Measurements from ENCODE around the gene PNLIPRP3. TPM values are rescaled to one million over a fixed set of nuclear protein-coding genes. Genes with fewer than 3 reads are reported as not detected.

Gene PNLIPRP3
- total RNA-seq, 2 donors from 2014 or later: 0.14 TPM; not detected in 1

- Histone ChIP-seq H3K4me1 (replicated peaks) (no peaks in the 10 kb centered on the region), H3K4me3 (no peak overlapping the region), H3K27me3 (replicated peaks; ENCODE audit: insufficient read depth) (no peaks in the 10 kb centered on the region), H3K9me3 (no peaks in the 10 kb centered on the region), H3K36me3 (no peaks in the 10 kb centered on the region), H3K27ac (no peak overlapping the region)
- TF ChIP-seq CTCF (IDR thresholded peaks at IDR 0.05) (no peak), POLR2A (IDR thresholded peaks at IDR 0.05) (no peak), POLR2AphosphoS5 (IDR thresholded peaks at IDR 0.05) (no peak)
- no peak for DNase-seq (ENCODE audit: low spot score)
- WGBS: 59% methylated on average over 4 of the region's 4 CpGs
- intact Hi-C loops (cut with DNase I): no loop called here
Observed at GRCh38 chr10:116476461-116476860, 48.8 kb downstream of the PNLIPRP3 start.

GRCh38 chr10:116477986-116478664, 50.5 kb downstream of the PNLIPRP3 start:
- no peaks in the 10 kb centered on the region for H3K9me3 ChIP-seq
- no peaks in the 10 kb centered on the region for H3K4me1 ChIP-seq (replicated peaks)
- 84% methylated on average over 12 of the region's 12 CpGs for WGBS
- no peak for TF ChIP-seq CTCF (IDR thresholded peaks at IDR 0.05)
- no peak for TF ChIP-seq POLR2A (IDR thresholded peaks at IDR 0.05)
- TF ChIP-seq POLR2AphosphoS5 (IDR thresholded peaks at IDR 0.05): no peak
- intact Hi-C loops (cut with DNase I): no loop called here
- H3K4me3 ChIP-seq: no peak overlapping the region
- DNase-seq (ENCODE audit: low spot score): no peak
- no peaks in the 10 kb centered on the region for H3K36me3 ChIP-seq
- H3K27ac ChIP-seq: no peak overlapping the region
- no peaks in the 10 kb centered on the region for H3K27me3 ChIP-seq (replicated peaks; ENCODE audit: insufficient read depth)

- no peak for DNase-seq (ENCODE audit: low spot score)
- H3K9me3 ChIP-seq: no peaks in the 10 kb centered on the region
- no peak for TF ChIP-seq POLR2AphosphoS5 (IDR thresholded peaks at IDR 0.05)
- TF ChIP-seq CTCF (IDR thresholded peaks at IDR 0.05): no peak
- TF ChIP-seq POLR2A (IDR thresholded peaks at IDR 0.05): no peak
- no peaks in the 10 kb centered on the region for H3K4me1 ChIP-seq (replicated peaks)
- H3K4me3 ChIP-seq: no peak overlapping the region
- H3K27ac ChIP-seq: no peak overlapping the region
- intact Hi-C loops (cut with DNase I): no loop called here
- H3K27me3 ChIP-seq (replicated peaks; ENCODE audit: insufficient read depth): peaks cover 2% of the 10 kb centered on the region
- WGBS: 63% methylated on average over 7 of the region's 7 CpGs
- H3K36me3 ChIP-seq: no peaks in the 10 kb centered on the region
Observed at GRCh38 chr10:116486770-116487448, 59.3 kb downstream of the PNLIPRP3 start.

GRCh38 chr10:116487522-116488430, 60.1 kb downstream of the PNLIPRP3 start:
- peaks cover 2% of the 10 kb centered on the region for H3K27me3 ChIP-seq (replicated peaks; ENCODE audit: insufficient read depth)
- H3K36me3 ChIP-seq: no peaks in the 10 kb centered on the region
- H3K27ac ChIP-seq: no peak overlapping the region
- intact Hi-C loops (cut with DNase I): no loop called here
- no peak overlapping the region for H3K4me3 ChIP-seq
- 85% methylated on average over 1 of the region's 1 CpG for WGBS
- no peak for DNase-seq (ENCODE audit: low spot score)
- no peaks in the 10 kb centered on the region for H3K9me3 ChIP-seq
- H3K4me1 ChIP-seq (replicated peaks): no peaks in the 10 kb centered on the region
- no peak for TF ChIP-seq CTCF (IDR thresholded peaks at IDR 0.05)
- no peak for TF ChIP-seq POLR2AphosphoS5 (IDR thresholded peaks at IDR 0.05)
- no peak for TF ChIP-seq POLR2A (IDR thresholded peaks at IDR 0.05)
